ENCODE measurements around the gene SLC25A39.

The SLC25A39 gene

GRCh38 chr17:44272321-44272951, 52.2 kb downstream of the SLC25A39 start:
- no peak for DNase-seq

All from RPMI8226 (cell line).